Heart right ventricle (tissue), 16 donors: Measurements from ENCODE around the gene ANO1. TPM values are rescaled to one million over a fixed set of nuclear protein-coding genes. Genes with fewer than 3 reads are reported as not detected.

ENCODE experiments used
- ATAC-seq, 8 donors: fragments of 200-7000 bp; cut with Tn5 transposase; one replicate each; pipeline ENCODE4 v1.9.1; 2020; ENCODE audit warnings: mild to moderate bottlenecking in 8 of 8, moderate library complexity in 8 of 8, moderate number of reproducible peaks in 1 of 8
- DNase-seq, 2 donors: peaks; one replicate each; pipeline ENCODE4 v3.0.0-alpha.2; 2020
- H3K27ac ChIP-seq, 10 donors: fragments of 200-600 bp; sonication (generic) in 2 of 10; one replicate each; pipeline versions ENCODE4 v1.5.0 to v1.8.0; 2020 to 2022; ENCODE audit warnings: mild to moderate bottlenecking in 3 of 10
- H3K27me3 ChIP-seq, 7 donors: fragments of 200-600 bp; one replicate each; pipeline ENCODE4 v1.8.0; 2021 to 2022; ENCODE audit warnings: mild to moderate bottlenecking in 2 of 7
- H3K36me3 ChIP-seq, 9 donors: fragments of 200-600 bp; sonication (generic) in 1 of 9; one replicate each; pipeline versions ENCODE4 v1.5.0 to v1.8.0; 2020 to 2022; ENCODE audit warnings: mild to moderate bottlenecking in 2 of 9
- H3K4me1 ChIP-seq, 9 donors: fragments of 200-600 bp; sonication (generic) in 1 of 9; one replicate each; pipeline versions ENCODE4 v1.5.0 to v1.8.0; 2020 to 2022; ENCODE audit warnings: mild to moderate bottlenecking in 4 of 9
- H3K4me3 ChIP-seq, 10 donors: fragments of 200-600 bp; sonication (generic) in 2 of 10; one replicate each; pipeline versions ENCODE4 v1.5.0 to v1.8.0; 2020 to 2022; ENCODE audit warnings: mild to moderate bottlenecking in 7 of 10, moderate library complexity in 2 of 10
- H3K9me3 ChIP-seq, 11 donors: fragments of 200-600 bp in 10 of 11; sonication (generic) in 2 of 11; one replicate each; pipeline versions ENCODE4 v1.5.0 to v1.8.0; 2013 to 2022; ENCODE audit warnings: mild to moderate bottlenecking in 2 of 11, control low read depth in 1 of 11, moderate library complexity in 1 of 11
- CTCF ChIP-seq, 9 donors: fragments of 200-600 bp; sonication (generic) in 2 of 9; IDR thresholded peaks; one replicate each; pipeline versions ENCODE4 v1.5.0 to v1.8.0; 2021 to 2022; ENCODE audit warnings: antibody characterized with exemption in 9 of 9, mild to moderate bottlenecking in 5 of 9, moderate library complexity in 1 of 9
- WGBS, 2 donors: extraction: QIAGEN DNeasy Blood & Tissue Kit; methylation state at CpG; one replicate each; pipeline ENCODE4 v1.1.7; 2013; ENCODE audit warnings: inconsistent platforms in 1 of 2; 5-methylcytosine and 5-hydroxymethylcytosine counted together
- intact Hi-C, 10 donors: fragments of 100-400 bp; cut with DNase I; formaldehyde crosslinking; loops; one replicate each; pipeline versions ENCODE4 v1.11.1 to v1.14.2; 2022
- polyA plus RNA-seq, 2 donors: library from polyadenylated mRNA; stranded (reverse); fragments of 200-250 nt; gene quantifications; one replicate each; pipeline ENCODE4 v1.2.3, GENCODE V29; 2013
- total RNA-seq, 10 donors: library from RNA; stranded (reverse); fragmentation: NEBNext Ultra II Directional in 3 of 10; extraction: Animal tissue kit (Norgen Biotek cat#: 25700) in 3 of 10; gene quantifications; one replicate each; pipeline versions ENCODE4 v1.2.1 to v1.2.4, GENCODE V29; 2021 to 2023
- donor health status: Arrhythmogenic right ventricular cardiomyopathy.
- donor health status: ischemic (EF 13 %, LVEDD 7.1; RV severe dilation, severe dysfunction).
- donor health status: healthy with polysubstance abuse.
- donor health status: DM: no; HTN: yes; CAD: no.
- donor health status: DM: no; HTN: no; CAD: no.
- donor health status: ischemic (EF 25% LVEDD 6.9; RV normal size, moderate dysfunction).
- donor health status: ischemic (EF 25% LVEDD 5.7; RV mildly dilated, moderate dysfunction).
- donor health status: healthy.
- donor health status: DM: yes; HTN: yes; CAD: no.
- donor health status: Ischemic cardiomyopathy.
- donor health status: ischemic (EF 35%, LVEDD 5.7; RV mildly dilated, moderate dysfunction).
- donor health status: nonischemic (EF 11% LVEDD 7.7; RV severe dilation, severe dysfunction).
- donor health status: DM: yes; HTN: yes; CAD: no.
- donor health status: PGD.
- donor health status: ischemic (EF 29% LVEDD 5.4; RV normal size, mild dysfunction).
- donor health status: nonischemic (EF 23%, LVEDD 6.1; RV moderate dilation, normal function).

ANO1 gene
- total and polyA plus RNA-seq, 12 donors = 6.6 to 13.8 (median 9.7) TPM

- ATAC-seq = no peak
- peak overlapping the region in 1 of 10 donors; percentile 44 for H3K27ac ChIP-seq
- H3K36me3 ChIP-seq = peaks cover 0 to 34% (median 0%) of the 10 kb centered on the region in 9 donors
- DNase-seq = no peak
- H3K9me3 ChIP-seq = no peaks in the 10 kb centered on the region
- H3K27me3 ChIP-seq = no peaks in the 10 kb centered on the region
- intact Hi-C loops = no loop called here
- 91 to 97% methylated on average over 5 of the region's 5 CpGs for WGBS, 2 donors
- no peak for TF ChIP-seq CTCF (IDR thresholded peaks at IDR 0.05)
- peaks cover 2 to 24% (median 10%) of the 10 kb centered on the region in 9 donors for H3K4me1 ChIP-seq
- no peak overlapping the region for H3K4me3 ChIP-seq
Observed at GRCh38 chr11:70106757-70107156, 28.6 kb downstream of the ANO1 start.

GRCh38 chr11:70107191-70107590 lies 29.1 kb downstream of the ANO1 start:
- H3K4me3 ChIP-seq = no peak overlapping the region
- no peaks in the 10 kb centered on the region for H3K9me3 ChIP-seq
- H3K36me3 ChIP-seq = peaks cover 0 to 34% (median 0%) of the 10 kb centered on the region in 9 donors
- H3K27me3 ChIP-seq = no peaks in the 10 kb centered on the region
- DNase-seq (peak in 1 of 2 donors; percentile 4), ATAC-seq (no peak)
- TF ChIP-seq CTCF (IDR thresholded peaks at IDR 0.05) = no peak
- peaks cover 2 to 24% (median 15%) of the 10 kb centered on the region in 9 donors for H3K4me1 ChIP-seq
- H3K27ac ChIP-seq = no peak overlapping the region
- intact Hi-C loops = no loop called here
- 82 to 92% methylated on average over 4 to 9 of the region's 9 CpGs for WGBS, 2 donors

- Histone ChIP-seq H3K4me3 (no peak overlapping the region), H3K27ac (peak overlapping the region in 2 of 10 donors; percentile 44 to 47), H3K9me3 (no peaks in the 10 kb centered on the region), H3K27me3 (no peaks in the 10 kb centered on the region), H3K4me1 (peaks cover 2 to 30% (median 20%) of the 10 kb centered on the region in 9 donors), H3K36me3 (peaks cover 0 to 34% (median 0%) of the 10 kb centered on the region in 9 donors)
- 80 to 82% methylated on average over 11 of the region's 11 CpGs for WGBS, 2 donors
- ATAC-seq (no peak), DNase-seq (peak in 1 of 2 donors; percentile 3)
- TF ChIP-seq CTCF (IDR thresholded peaks at IDR 0.05) = no peak
- intact Hi-C loops = no loop called here
Observed at GRCh38 chr11:70107756-70108155, 29.6 kb downstream of the ANO1 start.

GRCh38 chr11:70108250-70108649 lies 30.1 kb downstream of the ANO1 start:
- Histone ChIP-seq H3K27ac (peak overlapping the region in 3 of 10 donors; percentile 39 to 47 (median 44)), H3K9me3 (no peaks in the 10 kb centered on the region), H3K27me3 (no peaks in the 10 kb centered on the region), H3K36me3 (peaks cover 0 to 36% (median 0%) of the 10 kb centered on the region in 9 donors), H3K4me1 (peaks cover 2 to 35% (median 21%) of the 10 kb centered on the region in 9 donors), H3K4me3 (no peak overlapping the region)
- intact Hi-C loops = no loop called here
- WGBS, 2 donors = 82 to 83% methylated on average over 11 of the region's 11 CpGs
- no peak for TF ChIP-seq CTCF (IDR thresholded peaks at IDR 0.05)
- DNase-seq (peak in 1 of 2 donors; percentile 2), ATAC-seq (no peak)
